Bronchial epithelial cell (primary cell): ENCODE measurements around the gene BBLN. TPM values are rescaled to one million over a fixed set of nuclear protein-coding genes. Genes with fewer than 3 reads are reported as not detected.

Source experiments
- DNase-seq: peaks from one replicate; pipeline ENCODE4 v3.0.0-alpha.2; 2010; ENCODE audit warnings: low read depth
- FAIRE-seq: peaks from 2 replicates; lab custom pipeline; 2011; peaks lifted over from hg19 to GRCh38; lab: Jason Lieb, UNC
- H3K27me3 ChIP-seq: 2 replicates; pipeline ENCODE4 v1.5.1; 2011; ENCODE audit warnings: low read length; ENCODE audit not compliant: control insufficient read depth, insufficient read depth
- H3K36me3 ChIP-seq: 2 replicates; pipeline ENCODE4 v1.5.1; 2011; ENCODE audit warnings: low read length; ENCODE audit not compliant: control insufficient read depth, insufficient read depth
- H3K4me3 ChIP-seq: 2 replicates; pipeline ENCODE4 v1.5.1; 2011; ENCODE audit warnings: mild to moderate bottlenecking, low read depth, low read length, control low read depth
- CTCF ChIP-seq: IDR thresholded peaks from 2 replicates; pipeline ENCODE4 v1.5.1; 2011; ENCODE audit warnings: mild to moderate bottlenecking, moderate library complexity, low read length, control low read depth, inconsistent platforms; ENCODE audit not compliant: insufficient read depth, severe bottlenecking
- total RNA-seq: library from RNA; depleted of rRNA; stranded (reverse); fragments of >200 nt; gene quantifications from 2 replicates; pipeline ENCODE4 v1.2.1, GENCODE V29; 2014

The BBLN gene
- total RNA-seq, 1 donor from 2014 or later = 28.2 TPM

GRCh38 chr9:128116104-128117083, 43.7 kb upstream of the BBLN start:
- H3K27me3 ChIP-seq = no peaks in the 10 kb centered on the region
- H3K36me3 ChIP-seq = peaks cover 7% of the 10 kb centered on the region
- DNase-seq (no peak), FAIRE-seq (no peak)
- H3K4me3 ChIP-seq = no peak overlapping the region
- TF ChIP-seq CTCF = no peak

- peak; percentile 89 for FAIRE-seq
- peak; percentile 100 for TF ChIP-seq CTCF
- DNase-seq = peak; percentile 78
- H3K4me3 ChIP-seq = no peak overlapping the region
- H3K27me3 ChIP-seq = no peaks in the 10 kb centered on the region
- peaks cover 12% of the 10 kb centered on the region for H3K36me3 ChIP-seq
Observed at GRCh38 chr9:128117613-128118471, 42.2 kb upstream of the BBLN start.

GRCh38 chr9:128118472-128118857, 41.6 kb upstream of the BBLN start:
- FAIRE-seq = no peak
- no peak for TF ChIP-seq CTCF
- Histone ChIP-seq H3K36me3 (peaks cover 13% of the 10 kb centered on the region), H3K4me3 (no peak overlapping the region), H3K27me3 (no peaks in the 10 kb centered on the region)
- no peak for DNase-seq

- Histone ChIP-seq H3K4me3 (no peak overlapping the region), H3K36me3 (peaks cover 16% of the 10 kb centered on the region)
- no peak for DNase-seq
Observed at GRCh38 chr9:128118971-128119665, 40.9 kb upstream of the BBLN start.

More at GRCh38 chr9:128118971-128119665, 40.9 kb upstream of the BBLN start:
- FAIRE-seq = no peak
- no peaks in the 10 kb centered on the region for H3K27me3 ChIP-seq
- TF ChIP-seq CTCF = no peak
